CD14-positive monocyte (primary cell): ENCODE results near the gene GNA12. TPM values are rescaled to one million over a fixed set of nuclear protein-coding genes. Genes with fewer than 3 reads are reported as not detected.

Source experiments
- DNase-seq, 3 donors: peaks; one replicate each; pipeline ENCODE4 v3.0.0-alpha.2; 2011 to 2022
- H2AFZ ChIP-seq: 2 replicates; pipeline ENCODE4 v1.6.0; 2012; ENCODE audit warnings: mild to moderate bottlenecking, low read depth, low read length, inconsistent platforms; ENCODE audit not compliant: insufficient read depth, poor library complexity, severe bottlenecking
- H3K27ac ChIP-seq, 2 donors: 1 replicate in 1 of 2; 2 replicates in 1 of 2; pipeline ENCODE4 v1.5.1; 2012 to 2013; ENCODE audit warnings: low read length in 2 of 2, control low read depth in 1 of 2, inconsistent platforms in 1 of 2, low read depth in 1 of 2, mild to moderate bottlenecking in 1 of 2
- H3K27me3 ChIP-seq, 2 donors: one replicate each; pipeline versions ENCODE4 v1.6.0 to v1.6.1; 2011 to 2013; ENCODE audit warnings: low read length in 2 of 2; ENCODE audit not compliant: control insufficient read depth in 2 of 2, insufficient read depth in 2 of 2
- H3K36me3 ChIP-seq, 2 donors: replicated peaks in 1 of 2; 1 replicate in 1 of 2; 2 replicates in 1 of 2; pipeline versions ENCODE4 v1.5.1 to v1.6.1; 2012 to 2013; ENCODE audit warnings: low read length in 2 of 2, control low read depth in 1 of 2, inconsistent platforms in 1 of 2, mild to moderate bottlenecking in 1 of 2; ENCODE audit not compliant: insufficient read depth in 2 of 2, control insufficient read depth in 1 of 2
- H3K4me1 ChIP-seq, 2 donors: 1 replicate in 1 of 2; 2 replicates in 1 of 2; pipeline versions ENCODE4 v1.5.1 to v1.6.1; 2012 to 2013; ENCODE audit warnings: low read length in 2 of 2, control low read depth in 1 of 2, inconsistent platforms in 1 of 2, mild to moderate bottlenecking in 1 of 2, moderate library complexity in 1 of 2; ENCODE audit not compliant: insufficient read depth in 2 of 2, control insufficient read depth in 1 of 2
- H3K4me2 ChIP-seq: replicated peaks from 2 replicates; pipeline ENCODE3; 2012; ENCODE audit warnings: low read length, moderate library complexity, mild to moderate bottlenecking; ENCODE audit not compliant: poor library complexity, severe bottlenecking; ENCODE audit errors: extremely low read depth
- H3K4me3 ChIP-seq, 3 experiments: fragments of 200-600 bp in 1 of 3; sonication (generic) in 1 of 3; replicated peaks in 1 of 3; 1 replicate in 2 of 3; 2 replicates in 1 of 3; pipeline ENCODE4 v1.5.1; 2011 to 2013; ENCODE audit warnings: low read length in 3 of 3, mild to moderate bottlenecking in 3 of 3, control low read depth in 2 of 3, low read depth in 2 of 3, inconsistent platforms in 1 of 3, moderate library complexity in 1 of 3
- H3K79me2 ChIP-seq: 2 replicates; pipeline ENCODE4 v1.6.0; 2012; ENCODE audit warnings: mild to moderate bottlenecking, control low read depth, inconsistent platforms, low read length, moderate library complexity; ENCODE audit not compliant: insufficient read depth
- H3K9ac ChIP-seq: 2 replicates; pipeline ENCODE4 v1.6.0; 2017; ENCODE audit warnings: low read length, mild to moderate bottlenecking; ENCODE audit not compliant: insufficient read depth, poor library complexity, severe bottlenecking
- H3K9me3 ChIP-seq, 2 donors: replicated peaks in 1 of 2; 1 replicate in 1 of 2; 2 replicates in 1 of 2; pipeline versions ENCODE4 v1.5.1 to v1.6.1; 2012 to 2013; ENCODE audit warnings: low read length in 2 of 2, control low read depth in 1 of 2; ENCODE audit not compliant: control insufficient read depth in 1 of 2, insufficient read depth in 1 of 2
- H4K20me1 ChIP-seq: 2 replicates; pipeline ENCODE4 v1.6.0; 2012; ENCODE audit warnings: mild to moderate bottlenecking, low read length, control low read depth, moderate library complexity; ENCODE audit not compliant: insufficient read depth
- H3K27ac Mint-ChIP-seq, 7 donors: one replicate each; pipeline ENCODE4 v1.8.0; 2020; ENCODE audit warnings: mild to moderate bottlenecking in 7 of 7, mixed read lengths in 7 of 7, moderate library complexity in 6 of 7, inconsistent platforms in 2 of 7
- H3K27me3 Mint-ChIP-seq, 3 donors: one replicate each; pipeline ENCODE4 v1.8.0; 2021 to 2022; ENCODE audit warnings: low read depth in 3 of 3, mild to moderate bottlenecking in 3 of 3, mixed read lengths in 3 of 3, moderate library complexity in 3 of 3, inconsistent platforms in 1 of 3
- H3K36me3 Mint-ChIP-seq, 2 donors: one replicate each; pipeline ENCODE4 v1.8.0; 2020; ENCODE audit warnings: mixed read lengths in 2 of 2, inconsistent platforms in 1 of 2, mild to moderate bottlenecking in 1 of 2
- H3K4me1 Mint-ChIP-seq: one replicate; pipeline ENCODE4 v1.8.0; 2020; ENCODE audit warnings: mild to moderate bottlenecking, mixed read lengths
- H3K4me3 Mint-ChIP-seq, 2 donors: one replicate each; pipeline ENCODE4 v1.8.0; 2020; ENCODE audit warnings: mild to moderate bottlenecking in 2 of 2, mixed read lengths in 2 of 2, moderate library complexity in 1 of 2
- H3K9me3 Mint-ChIP-seq, 7 donors: one replicate each; pipeline ENCODE4 v1.8.0; 2020 to 2022; ENCODE audit warnings: mixed read lengths in 7 of 7, mild to moderate bottlenecking in 6 of 7, moderate library complexity in 6 of 7, inconsistent platforms in 2 of 7
- CTCF ChIP-seq: fragments of 200-600 bp; IDR thresholded peaks from one replicate; pipeline ENCODE4 v1.8.0; 2022; ENCODE audit warnings: antibody characterized with exemption, mild to moderate bottlenecking
- WGBS: methylation state at CpG from one replicate; pipeline ENCODE4 v1.1.5; 2013; ENCODE audit warnings: missing lambda C conversion rate; ENCODE audit not compliant: insufficient coverage; 5-methylcytosine and 5-hydroxymethylcytosine counted together
- intact Hi-C, 2 donors: fragments of 100-400 bp; cut with micrococcal nuclease; formaldehyde crosslinking; loops; one replicate each; pipeline versions ENCODE4 v1.15.0 to v1.15.1; 2023
- polyA plus RNA-seq, 3 donors: library from polyadenylated mRNA; depleted of rRNA in 1 of 3; unstranded in 2 of 3; stranded (reverse) in 1 of 3; fragments of 300-500 nt in 2 of 3; fragments of >200 nt in 1 of 3; fragmentation: Illumina TruSeq in 2 of 3; gene quantifications; 1 replicate in 2 of 3; 2 replicates in 1 of 3; pipeline ENCODE4 v1.2.3, GENCODE V29; 2012 to 2021

The GNA12 gene
- polyA plus RNA-seq, 3 donors: 3.4 to 25.9 (median 10.6) TPM

- Mint-ChIP-seq H3K4me3 (peak overlapping the region; percentile 54 to 83), H3K27ac (peak overlapping the region; percentile 68 to 95 (median 92))
- peak overlapping the region; percentile 79 to 87 for H3K27ac ChIP-seq
Measured at GRCh38 chr7:2729031-2729892, 114.8 kb downstream of the GNA12 start.

More at GRCh38 chr7:2729031-2729892, 114.8 kb downstream of the GNA12 start:
- Histone ChIP-seq H3K27me3 (no peaks in the 10 kb centered on the region), H2AFZ (no peak overlapping the region), H3K79me2 (no peaks in the 10 kb centered on the region), H4K20me1 (no peaks in the 10 kb centered on the region), H3K9ac (peak overlapping the region; percentile 29), H3K4me2 (peak overlapping the region; percentile 60), H3K9me3 (no peaks in the 10 kb centered on the region), H3K36me3 (peaks cover 19 to 26% of the 10 kb centered on the region in 2 donors), H3K4me1 (peaks cover 51 to 54% of the 10 kb centered on the region in 2 donors), H3K4me3 (peak overlapping the region in 1 of 3 experiments; percentile 45)
- Mint-ChIP-seq H3K27me3 (peaks cover 0 to 4% (median 3%) of the 10 kb centered on the region in 3 donors), H3K4me1 (peaks cover 52% of the 10 kb centered on the region), H3K9me3 (peaks cover 0 to 7% (median 4%) of the 10 kb centered on the region in 7 donors), H3K36me3 (peaks cover 77 to 78% of the 10 kb centered on the region in 2 donors)
- DNase-seq: peak in 1 of 3 donors; percentile 16
- peak; percentile 6 for TF ChIP-seq CTCF
- 74% methylated on average over 32 of the region's 37 CpGs for WGBS
- intact Hi-C loops: loop anchor here in 1 of 2 donors (5.0 kb wide), 1 partner anchor 38 kb away; no protein-coding TSS in a partner anchor
